OCI-LY1 (cell line): ENCODE results near the gene TLR4.

Experiments used
- EZH2 ChIP-seq: fragments of 200-600 bp; sonication (generic), shearing (Covaris generic); IDR thresholded peaks from 2 replicates; pipeline ENCODE4 v1.8.0; 2017; ENCODE audit warnings: borderline replicate concordance, mixed run types, mild to moderate bottlenecking, antibody characterized with exemption, low read length, moderate library complexity, mixed read lengths
- TF ChIP-seq, protein P1 (sequence below): fragments of 200-600 bp; sonication (generic), shearing (Covaris generic); IDR thresholded peaks from 2 replicates; pipeline ENCODE4 v1.5.1; 2017; ENCODE audit warnings: mild to moderate bottlenecking, antibody characterized with exemption, low read length, moderate library complexity, mixed read lengths

DNA sequence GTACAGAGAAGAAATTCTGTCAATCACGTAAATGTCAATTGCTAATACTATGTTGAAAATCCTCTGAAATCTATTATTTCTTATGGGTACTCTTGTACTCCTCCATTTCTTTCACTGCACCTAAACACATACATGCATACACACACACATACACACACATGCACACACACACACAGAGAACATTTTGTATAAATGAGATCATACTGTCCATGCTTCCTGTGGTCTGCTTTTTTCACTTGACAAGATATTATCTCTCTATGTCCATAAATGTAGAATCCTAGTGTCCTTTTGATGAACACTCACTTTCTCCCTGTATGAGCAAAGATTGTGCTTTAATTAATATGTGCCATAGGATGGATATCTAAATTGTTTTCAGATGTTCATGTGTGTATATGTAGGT, 32.7 kb upstream of the TLR4 start:
- TF ChIP-seq, protein P1, sequence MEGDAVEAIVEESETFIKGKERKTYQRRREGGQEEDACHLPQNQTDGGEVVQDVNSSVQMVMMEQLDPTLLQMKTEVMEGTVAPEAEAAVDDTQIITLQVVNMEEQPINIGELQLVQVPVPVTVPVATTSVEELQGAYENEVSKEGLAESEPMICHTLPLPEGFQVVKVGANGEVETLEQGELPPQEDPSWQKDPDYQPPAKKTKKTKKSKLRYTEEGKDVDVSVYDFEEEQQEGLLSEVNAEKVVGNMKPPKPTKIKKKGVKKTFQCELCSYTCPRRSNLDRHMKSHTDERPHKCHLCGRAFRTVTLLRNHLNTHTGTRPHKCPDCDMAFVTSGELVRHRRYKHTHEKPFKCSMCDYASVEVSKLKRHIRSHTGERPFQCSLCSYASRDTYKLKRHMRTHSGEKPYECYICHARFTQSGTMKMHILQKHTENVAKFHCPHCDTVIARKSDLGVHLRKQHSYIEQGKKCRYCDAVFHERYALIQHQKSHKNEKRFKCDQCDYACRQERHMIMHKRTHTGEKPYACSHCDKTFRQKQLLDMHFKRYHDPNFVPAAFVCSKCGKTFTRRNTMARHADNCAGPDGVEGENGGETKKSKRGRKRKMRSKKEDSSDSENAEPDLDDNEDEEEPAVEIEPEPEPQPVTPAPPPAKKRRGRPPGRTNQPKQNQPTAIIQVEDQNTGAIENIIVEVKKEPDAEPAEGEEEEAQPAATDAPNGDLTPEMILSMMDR = no peak
- no peak for TF ChIP-seq EZH2
